GM18951 (cell line): ENCODE results near the gene PRPSAP1.

Source experiments
- POLR2A ChIP-seq: IDR thresholded peaks from 4 replicates; pipeline ENCODE4 v1.6.1; 2011; ENCODE audit warnings: mild to moderate bottlenecking; ENCODE audit not compliant: insufficient read length, insufficient read depth; ENCODE audit errors: extremely low read depth
- in situ Hi-C: fragments of 300-500 bp; cut with MboI; formaldehyde crosslinking; loops from one replicate; pipeline ENCODE4 v1.12.0; 2022; ENCODE audit warnings: low sequenced_read_pairs, mixed read lengths, inconsistent platforms; ENCODE audit not compliant: unreplicated experiment

The PRPSAP1 gene

GRCh38 chr17:76264425-76264754 is 89.3 kb downstream of the PRPSAP1 start:
- in situ Hi-C loops, result no loop called here
- no peak for TF ChIP-seq POLR2A

GRCh38 chr17:76263896-76264295 is 89.8 kb downstream of the PRPSAP1 start:
- in situ Hi-C loops, result no loop called here
- no peak for TF ChIP-seq POLR2A

GRCh38 chr17:76262732-76263344 is 90.9 kb downstream of the PRPSAP1 start:
- in situ Hi-C loops, result no loop called here
- peak; percentile 48 for TF ChIP-seq POLR2A

GRCh38 chr17:76261421-76262215 is 92.1 kb downstream of the PRPSAP1 start:
- peak; percentile 30 for TF ChIP-seq POLR2A
- in situ Hi-C loops, result no loop called here

GRCh38 chr17:76260669-76261068 is 93.0 kb downstream of the PRPSAP1 start:
- peak; percentile 46 for TF ChIP-seq POLR2A
- in situ Hi-C loops, result no loop called here

GRCh38 chr17:76260220-76260619 is 93.5 kb downstream of the PRPSAP1 start:
- in situ Hi-C loops, result no loop called here
- no peak for TF ChIP-seq POLR2A
